Mesenchymal stem cell (in vitro differentiated cells and primary cell): Measurements from ENCODE around the gene CFAP92. TPM values are rescaled to one million over a fixed set of nuclear protein-coding genes. Genes with fewer than 3 reads are reported as not detected.
A peak's percentile ranks its signal among the peaks of the same experiment; 100 is the strongest.

Experiments
- DNase-seq: peaks from one replicate; pipeline ENCODE4 v3.0.0-alpha.2; 2013
- H2AFZ ChIP-seq: one replicate; pipeline ENCODE4 v1.6.1; 2013; ENCODE audit warnings: low read depth, mild to moderate bottlenecking, control low read depth, inconsistent platforms, low read length, moderate library complexity
- H2AK5ac ChIP-seq: 2 replicates; pipeline ENCODE4 v1.6.1; 2013; ENCODE audit warnings: low read length, moderate library complexity, mild to moderate bottlenecking, inconsistent platforms; ENCODE audit not compliant: severe bottlenecking
- H2BK120ac ChIP-seq: one replicate; pipeline ENCODE4 v1.6.1; 2013; ENCODE audit warnings: low read depth, mild to moderate bottlenecking, inconsistent platforms, low read length, moderate library complexity
- H2BK12ac ChIP-seq, 2 experiments: one replicate each; pipeline ENCODE4 v1.6.1; 2013; ENCODE audit warnings: inconsistent platforms in 2 of 2, low read length in 2 of 2, mild to moderate bottlenecking in 2 of 2, moderate library complexity in 2 of 2, control low read depth in 1 of 2
- H2BK15ac ChIP-seq: one replicate; pipeline ENCODE4 v1.6.1; 2013; ENCODE audit warnings: mild to moderate bottlenecking, low read depth, inconsistent platforms; ENCODE audit not compliant: poor library complexity, severe bottlenecking
- H2BK5ac ChIP-seq: 2 replicates; pipeline ENCODE4 v1.6.1; 2013; ENCODE audit warnings: low read depth, mild to moderate bottlenecking, low read length, control low read depth, inconsistent platforms; ENCODE audit not compliant: poor library complexity, severe bottlenecking
- H3K14ac ChIP-seq, 2 experiments: one replicate each; pipeline ENCODE4 v1.6.1; 2013; ENCODE audit warnings: inconsistent platforms in 2 of 2, low read length in 2 of 2, control low read depth in 1 of 2, mild to moderate bottlenecking in 1 of 2, moderate library complexity in 1 of 2
- H3K18ac ChIP-seq, 2 experiments: one replicate each; pipeline ENCODE4 v1.6.1; 2013; ENCODE audit warnings: inconsistent platforms in 2 of 2, low read length in 2 of 2, control low read depth in 1 of 2, low read depth in 1 of 2, mild to moderate bottlenecking in 1 of 2
- H3K23ac ChIP-seq, 2 experiments: one replicate each; pipeline ENCODE4 v1.6.1; 2013; ENCODE audit warnings: inconsistent platforms in 2 of 2, low read length in 2 of 2, mild to moderate bottlenecking in 2 of 2, moderate library complexity in 2 of 2, control low read depth in 1 of 2
- H3K27ac ChIP-seq: 2 replicates; pipeline ENCODE4 v1.5.1; 2013; ENCODE audit warnings: mild to moderate bottlenecking, moderate library complexity, low read length, control low read depth, inconsistent platforms; ENCODE audit not compliant: poor library complexity, severe bottlenecking
- H3K27me3 ChIP-seq, 2 experiments: 2 replicates each; pipeline versions ENCODE4 v1.6.1 to v1.7.0; 2013; ENCODE audit warnings: low read length in 2 of 2, mild to moderate bottlenecking in 2 of 2, moderate library complexity in 2 of 2, control low read depth in 1 of 2, inconsistent platforms in 1 of 2; ENCODE audit not compliant: control insufficient read depth in 1 of 2, insufficient read depth in 1 of 2
- H3K36me3 ChIP-seq, 2 experiments: 2 replicates each; pipeline versions ENCODE4 v1.6.1 to v1.7.0; 2013; ENCODE audit warnings: low read length in 2 of 2, control low read depth in 1 of 2, inconsistent platforms in 1 of 2, low read depth in 1 of 2, mild to moderate bottlenecking in 1 of 2; ENCODE audit not compliant: insufficient read depth in 2 of 2, control insufficient read depth in 1 of 2
- H3K4ac ChIP-seq, 2 experiments: one replicate each; pipeline ENCODE4 v1.6.1; 2013; ENCODE audit warnings: inconsistent platforms in 2 of 2, low read length in 2 of 2, mild to moderate bottlenecking in 2 of 2, moderate library complexity in 2 of 2, control low read depth in 1 of 2, low read depth in 1 of 2
- H3K4me1 ChIP-seq: 2 replicates; pipeline ENCODE4 v1.6.1; 2013; ENCODE audit warnings: low read depth, low read length, control low read depth; ENCODE audit not compliant: control insufficient read depth, insufficient read depth
- H3K4me2 ChIP-seq: 2 replicates; pipeline ENCODE4 v1.6.1; 2013; ENCODE audit warnings: low read length, mild to moderate bottlenecking, inconsistent platforms; ENCODE audit not compliant: poor library complexity, severe bottlenecking
- H3K4me3 ChIP-seq, 2 experiments: 2 replicates each; pipeline versions ENCODE4 v1.5.1 to v1.7.0; 2013; ENCODE audit warnings: low read length in 2 of 2, mild to moderate bottlenecking in 2 of 2, control low read depth in 1 of 2, low read depth in 1 of 2; ENCODE audit not compliant: insufficient read depth in 1 of 2
- H3K79me1 ChIP-seq: replicated peaks from 2 replicates; pipeline ENCODE4 v1.6.1; 2013; ENCODE audit warnings: mild to moderate bottlenecking, control low read depth, low read length, inconsistent platforms; ENCODE audit not compliant: poor library complexity, severe bottlenecking
- H3K9ac ChIP-seq: 2 replicates; pipeline ENCODE4 v1.7.0; 2013; ENCODE audit warnings: mild to moderate bottlenecking, low read length, moderate library complexity
- H3K9me3 ChIP-seq: 2 replicates; pipeline ENCODE4 v1.7.0; 2013; ENCODE audit warnings: mild to moderate bottlenecking, low read length; ENCODE audit not compliant: control insufficient read depth
- H4K8ac ChIP-seq: one replicate; pipeline ENCODE4 v1.6.1; 2013; ENCODE audit warnings: inconsistent platforms, mild to moderate bottlenecking, low read length, moderate library complexity
- H4K91ac ChIP-seq: one replicate; pipeline ENCODE4 v1.6.1; 2013; ENCODE audit warnings: mild to moderate bottlenecking, low read length, inconsistent platforms
- WGBS: methylation state at CpG from one replicate; pipeline ENCODE4 v1.1.7; 2013; ENCODE audit warnings: mixed read lengths; 5-methylcytosine and 5-hydroxymethylcytosine counted together
- small RNA-seq: library from polyadenylated mRNA; stranded (forward); fragments of <200 nt; extraction: miRNeasy Mini kit (QIAGEN cat#:217004); gene quantifications from one replicate; pipeline ENCODE3, GENCODE V24; 2013; ENCODE audit warnings: low read depth

Gene CFAP92

DNA sequence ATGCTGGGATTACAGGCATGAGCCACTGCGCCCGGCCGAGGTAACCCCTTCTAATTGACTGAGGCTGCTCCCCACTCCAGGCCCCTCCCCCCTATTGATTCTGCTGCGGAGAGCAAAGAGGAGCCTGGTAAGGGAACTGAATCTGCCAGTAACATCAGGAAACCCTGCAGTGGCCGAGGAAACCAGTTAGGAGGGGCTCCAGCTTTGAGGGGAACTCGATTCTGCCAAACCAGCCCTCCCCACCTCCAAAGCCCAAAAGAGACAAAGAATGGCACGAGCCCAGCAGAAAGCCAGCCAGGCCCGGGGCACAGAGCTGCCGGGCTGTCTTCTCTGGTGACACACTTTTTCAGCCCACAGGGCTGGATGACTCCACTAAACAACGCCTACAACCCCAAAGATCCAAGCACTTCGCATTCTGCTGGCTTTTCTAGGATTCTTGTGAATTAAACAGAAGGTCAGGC is 129.5 kb downstream of the CFAP92 start:
- peaks cover 16% of the 10 kb centered on the region for H3K9me3 ChIP-seq
- H4K8ac ChIP-seq = no peak overlapping the region
- no peak overlapping the region for H2BK120ac ChIP-seq
- no peak overlapping the region for H2AK5ac ChIP-seq
- no peaks in the 10 kb centered on the region for H3K79me1 ChIP-seq
- no peaks in the 10 kb centered on the region for H3K27me3 ChIP-seq
- 93% methylated on average over 11 of the region's 11 CpGs for WGBS
- no peak for DNase-seq
- H3K36me3 ChIP-seq = no peaks in the 10 kb centered on the region
- no peak overlapping the region for H2AFZ ChIP-seq
- H2BK12ac ChIP-seq = no peak overlapping the region
- H3K4ac ChIP-seq = no peak overlapping the region
- no peak overlapping the region for H3K4me3 ChIP-seq
- H3K4me1 ChIP-seq = peaks cover 1% of the 10 kb centered on the region
- no peak overlapping the region for H3K23ac ChIP-seq
- H3K4me2 ChIP-seq = no peak overlapping the region
- H3K14ac ChIP-seq = no peak overlapping the region
- no peak overlapping the region for H2BK15ac ChIP-seq
- H3K18ac ChIP-seq = no peak overlapping the region
- H4K91ac ChIP-seq = no peak overlapping the region
- no peak overlapping the region for H3K9ac ChIP-seq
- no peak overlapping the region for H3K27ac ChIP-seq
- H2BK5ac ChIP-seq = no peak overlapping the region

DNA sequence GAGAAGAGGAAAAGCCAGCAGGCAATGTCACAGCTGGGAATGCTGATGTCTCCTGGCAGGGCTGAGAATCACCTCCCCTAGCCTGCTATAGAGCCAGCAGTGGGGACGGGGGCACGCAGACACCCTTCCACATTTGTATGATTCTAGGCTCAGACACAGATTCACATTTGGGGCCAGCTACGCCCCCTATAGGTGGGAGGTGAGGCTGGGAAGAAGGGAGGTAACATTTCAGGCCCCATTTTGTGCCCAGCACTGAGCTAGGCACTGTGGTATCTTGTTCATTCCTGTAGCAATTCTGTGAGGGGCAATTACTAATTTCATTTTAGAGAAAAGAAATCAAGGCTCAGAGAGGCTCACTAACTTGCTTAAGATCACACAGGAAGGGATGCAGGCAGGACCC is 130.3 kb downstream of the CFAP92 start:
- Histone ChIP-seq H2BK15ac (no peak overlapping the region), H2AFZ (no peak overlapping the region), H4K8ac (no peak overlapping the region), H3K4me1 (peaks cover 1% of the 10 kb centered on the region), H3K4ac (no peak overlapping the region), H3K36me3 (no peaks in the 10 kb centered on the region), H3K9ac (no peak overlapping the region), H3K18ac (no peak overlapping the region), H2BK120ac (no peak overlapping the region), H3K27ac (no peak overlapping the region), H3K27me3 (no peaks in the 10 kb centered on the region), H3K4me2 (no peak overlapping the region), H2BK12ac (no peak overlapping the region), H3K14ac (no peak overlapping the region), H3K23ac (no peak overlapping the region), H2BK5ac (no peak overlapping the region), H4K91ac (no peak overlapping the region), H3K9me3 (peaks cover 24% of the 10 kb centered on the region), H2AK5ac (no peak overlapping the region), H3K79me1 (no peaks in the 10 kb centered on the region), H3K4me3 (no peak overlapping the region)
- 57% methylated on average over 1 of the region's 3 CpGs for WGBS
- no peak for DNase-seq

DNA sequence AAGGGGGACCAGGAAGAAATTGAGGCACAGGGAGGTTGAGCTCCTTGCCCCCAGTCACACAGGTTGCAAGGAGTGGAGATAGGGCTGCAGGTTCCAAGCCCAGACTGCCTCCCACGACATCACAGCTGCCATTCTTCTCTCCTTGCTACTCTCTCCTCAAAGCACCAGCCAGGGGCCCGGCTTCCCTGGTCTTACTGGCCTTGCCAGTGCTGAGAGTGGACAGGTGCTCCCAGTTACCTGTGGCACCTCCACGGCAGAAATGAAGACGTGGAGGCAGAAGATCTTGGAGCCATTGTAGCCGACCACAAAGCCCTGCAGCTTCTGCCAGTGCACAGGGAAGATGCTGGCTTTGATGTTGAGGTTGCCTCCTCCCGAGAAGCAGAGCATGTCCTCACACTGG is 132.4 kb downstream of the CFAP92 start:
- H4K91ac ChIP-seq = peak overlapping the region; percentile 8
- no peak for DNase-seq
- H3K23ac ChIP-seq = no peak overlapping the region
- no peak overlapping the region for H2BK15ac ChIP-seq
- no peak overlapping the region for H3K27ac ChIP-seq
- no peak overlapping the region for H3K9ac ChIP-seq
- H3K36me3 ChIP-seq = no peaks in the 10 kb centered on the region
- H2BK12ac ChIP-seq = no peak overlapping the region
- H3K14ac ChIP-seq = no peak overlapping the region
- H3K4ac ChIP-seq = no peak overlapping the region
- no peak overlapping the region for H2BK5ac ChIP-seq
- WGBS = 76% methylated on average over 6 of the region's 6 CpGs
- no peak overlapping the region for H3K4me3 ChIP-seq
- no peak overlapping the region for H2BK120ac ChIP-seq
- H3K27me3 ChIP-seq = no peaks in the 10 kb centered on the region
- H4K8ac ChIP-seq = no peak overlapping the region
- H3K18ac ChIP-seq = no peak overlapping the region
- H3K9me3 ChIP-seq = peaks cover 31% of the 10 kb centered on the region
- no peak overlapping the region for H3K4me2 ChIP-seq
- H3K4me1 ChIP-seq = no peaks in the 10 kb centered on the region
- H3K79me1 ChIP-seq = no peaks in the 10 kb centered on the region
- H2AK5ac ChIP-seq = no peak overlapping the region
- H2AFZ ChIP-seq = no peak overlapping the region

Small RNA genes lying within 50 kb of the gene (small RNA-seq; reads per million reads assigned to genes)
- gene AC112484.4 = not detected
